Endothelial cell of umbilical vein (primary cell): ENCODE results near the gene ZSWIM4. TPM values are rescaled to one million over a fixed set of nuclear protein-coding genes. Genes with fewer than 3 reads are reported as not detected.

Experiments used
- BruUV-seq: library from RNA; stranded (reverse); fragments of 400-500 nt; replicated peaks from 2 replicates; lab custom pipeline; 2021; lab: Mats Ljungman, UMichigan
- CTCF ChIA-PET: fragments of 300-600, 350-600 bp; sonication (Branson Sonifier 250); formaldehyde crosslinking; loops from one replicate; lab custom pipeline; 2021; ENCODE audit warnings: antibody characterized with exemption, inconsistent platforms; lab: Charles Lee
- POLR2A ChIA-PET: fragments of 300-600, 350-600 bp; sonication (Branson Sonifier 250); formaldehyde crosslinking; loops from one replicate; lab custom pipeline; 2021; ENCODE audit warnings: antibody characterized with exemption, inconsistent platforms; lab: Charles Lee
- DNase-seq: peaks from one replicate; pipeline ENCODE4 v3.0.0-alpha.2; 2011; ENCODE audit warnings: low read depth, low spot score
- FAIRE-seq: peaks from 2 replicates; lab custom pipeline; 2011; peaks lifted over from hg19 to GRCh38; lab: Jason Lieb, UNC
- H2AFZ ChIP-seq: 2 replicates; pipeline ENCODE4 v1.6.0; 2012; ENCODE audit warnings: low read depth, low read length, control low read depth, inconsistent platforms
- H3K27ac ChIP-seq: 2 replicates; pipeline ENCODE4 v1.5.1; 2011; ENCODE audit warnings: low read depth, mild to moderate bottlenecking, control low read depth, low read length, moderate library complexity; ENCODE audit not compliant: insufficient read depth
- H3K27me3 ChIP-seq, 2 experiments: 2 replicates each; pipeline versions ENCODE4 v1.6.0 to v1.6.1; 2011; ENCODE audit warnings: low read length in 2 of 2, mixed read lengths in 1 of 2; ENCODE audit not compliant: control insufficient read depth in 2 of 2, insufficient read depth in 2 of 2
- H3K36me3 ChIP-seq, 2 experiments: 2 replicates in 1 of 2; 3 replicates in 1 of 2; pipeline ENCODE4 v1.5.1; 2011; ENCODE audit warnings: low read length in 2 of 2, mild to moderate bottlenecking in 1 of 2, moderate library complexity in 1 of 2; ENCODE audit not compliant: control insufficient read depth in 2 of 2, insufficient read depth in 2 of 2; ENCODE audit errors: extremely low read depth in 1 of 2
- H3K4me1 ChIP-seq: 3 replicates; pipeline ENCODE4 v1.5.1; 2011; ENCODE audit warnings: mild to moderate bottlenecking, low read length; ENCODE audit not compliant: control insufficient read depth, insufficient read depth; ENCODE audit errors: extremely low read depth
- H3K4me2 ChIP-seq: 2 replicates; pipeline ENCODE4 v1.6.1; 2011; ENCODE audit warnings: low read length, control low read depth, mixed read lengths; ENCODE audit not compliant: insufficient read depth
- H3K4me3 ChIP-seq, 3 experiments: fragments of 200-600 bp in 1 of 3; sonication (generic), shearing (Covaris generic) in 1 of 3; replicated peaks in 1 of 3; 2 replicates each; pipeline ENCODE4 v1.5.1; 2011 to 2016; ENCODE audit warnings: control low read depth in 3 of 3, low read length in 3 of 3, mild to moderate bottlenecking in 2 of 3, inconsistent platforms in 1 of 3, low read depth in 1 of 3, moderate library complexity in 1 of 3; ENCODE audit not compliant: insufficient read depth in 1 of 3
- H3K79me2 ChIP-seq: 2 replicates; pipeline ENCODE4 v1.6.0; 2012; ENCODE audit warnings: low read length, inconsistent platforms; ENCODE audit not compliant: control insufficient read depth, insufficient read depth
- H3K9ac ChIP-seq: replicated peaks from 2 replicates; pipeline ENCODE3; 2011; ENCODE audit warnings: low read length, control low read depth; ENCODE audit not compliant: insufficient read depth; ENCODE audit errors: extremely low read depth
- H3K9me1 ChIP-seq: replicated peaks from 3 replicates; pipeline ENCODE4 v1.6.0; 2011; ENCODE audit warnings: mild to moderate bottlenecking, low read length; ENCODE audit not compliant: control insufficient read depth, insufficient read depth; ENCODE audit errors: extremely low read depth
- H3K9me3 ChIP-seq: replicated peaks from 2 replicates; pipeline ENCODE4 v1.5.1; 2012; ENCODE audit warnings: low read length, inconsistent platforms; ENCODE audit not compliant: control insufficient read depth, insufficient read depth
- H4K20me1 ChIP-seq: replicated peaks from 2 replicates; pipeline ENCODE3; 2011; ENCODE audit warnings: mild to moderate bottlenecking, low read length; ENCODE audit not compliant: control insufficient read depth, insufficient read depth; ENCODE audit errors: extremely low read depth
- CTCF ChIP-seq, 2 donors: IDR thresholded peaks; 1 replicate in 1 of 2; 2 replicates in 1 of 2; pipeline ENCODE4 v1.5.1; 2011; ENCODE audit warnings: low read length in 2 of 2, mild to moderate bottlenecking in 2 of 2, moderate library complexity in 2 of 2, control low read depth in 1 of 2, inconsistent platforms in 1 of 2, low read depth in 1 of 2; ENCODE audit not compliant: insufficient read depth in 1 of 2; ENCODE audit errors: extremely low read depth in 1 of 2
- EZH2 ChIP-seq: IDR thresholded peaks from 2 replicates; pipeline ENCODE4 v1.6.1; 2012; ENCODE audit warnings: borderline replicate concordance, low read depth, mild to moderate bottlenecking, moderate library complexity, low read length, inconsistent platforms; ENCODE audit not compliant: severe bottlenecking
- FOS ChIP-seq: IDR thresholded peaks from 2 replicates; pipeline ENCODE4 v1.6.1; 2011; ENCODE audit warnings: mild to moderate bottlenecking, low read length, moderate library complexity, borderline replicate concordance; ENCODE audit not compliant: insufficient read depth
- GATA2 ChIP-seq: IDR thresholded peaks from 2 replicates; pipeline ENCODE4 v1.7.0; 2011; ENCODE audit warnings: low read depth, mild to moderate bottlenecking, moderate library complexity, mixed read lengths, low read length; ENCODE audit not compliant: insufficient read length, insufficient read depth
- JUN ChIP-seq: IDR thresholded peaks from 2 replicates; pipeline ENCODE4 v1.6.1; 2011; ENCODE audit warnings: borderline replicate concordance, low read depth; ENCODE audit not compliant: insufficient read length, insufficient read depth
- MAX ChIP-seq: IDR thresholded peaks from 2 replicates; pipeline ENCODE4 v1.6.1; 2011; ENCODE audit not compliant: insufficient read depth, insufficient read length
- MYC ChIP-seq: IDR thresholded peaks from one replicate; pipeline ENCODE4 v1.6.1; 2011; ENCODE audit warnings: mild to moderate bottlenecking, low read depth, low read length
- POLR2A ChIP-seq: IDR thresholded peaks from 2 replicates; pipeline ENCODE4 v1.6.1; 2012; ENCODE audit warnings: low read depth, mild to moderate bottlenecking, control low read depth, low read length
- POLR2AphosphoS5 ChIP-seq: IDR thresholded peaks from 2 replicates; pipeline ENCODE4 v1.6.1; 2012; ENCODE audit warnings: low read depth, mild to moderate bottlenecking, control low read depth, low read length, moderate library complexity; ENCODE audit not compliant: insufficient read depth
- dilution Hi-C: fragments of 300-500 bp; cut with MboI; formaldehyde crosslinking; loops from one replicate; pipeline ENCODE4 v1.15.0; 2019; ENCODE audit warnings: low sequenced_read_pairs; ENCODE audit not compliant: extremely low pct_ligation_motif_present
- intact Hi-C: fragments of 100-400 bp; cut with micrococcal nuclease; formaldehyde crosslinking; loops from one replicate; pipeline ENCODE4 v1.10.0; 2022
- polyA plus RNA-seq, 4 experiments: library from polyadenylated mRNA; depleted of rRNA in 3 of 4; stranded (reverse) in 3 of 4; unstranded in 1 of 4; fragments of >200 nt; gene quantifications; 2 replicates each; pipeline versions ENCODE4 v1.2.1 to v1.2.3, GENCODE V29; 2011 to 2012; ENCODE audit warnings: missing spikeins in 1 of 4
- total RNA-seq: library from RNA; stranded (reverse); gene quantifications from 2 replicates; pipeline ENCODE4 v1.2.3, GENCODE V29; 2021

Gene ZSWIM4
- total and polyA plus RNA-seq, 2 donors (not counting 3 experiments of a cell fraction or from before 2014, with no cell fraction given) = 12.7 to 26.6 TPM

- Histone ChIP-seq H4K20me1 (no peaks in the 10 kb centered on the region), H3K27me3 (no peaks in the 10 kb centered on the region), H3K4me3 (peak overlapping the region in 1 of 3 experiments; percentile 4), H3K36me3 (no peaks in the 10 kb centered on the region), H3K4me1 (peaks cover 5% of the 10 kb centered on the region), H3K79me2 (no peaks in the 10 kb centered on the region), H2AFZ (peak overlapping the region; percentile 76), H3K4me2 (peak overlapping the region; percentile 37), H3K9me1 (no peaks in the 10 kb centered on the region), H3K27ac (peak overlapping the region; percentile 78), H3K9me3 (no peaks in the 10 kb centered on the region), H3K9ac (peak overlapping the region; percentile 64)
- CTCF ChIA-PET = interaction anchor here (0.7 to 8.1 kb wide), 12 partner anchors 9 to 526 kb away, joined by 3 to 74 read pairs (median 6); partner anchors contain the start of genes ASF1B, DCAF15, IL27RA and MISP3
- dilution Hi-C loops (no loop called here), intact Hi-C loops (loop anchor here (1.0 to 5.0 kb wide), 8 partner anchors 152 to 467 kb away; partner anchors contain the start of gene PRKACA)
- DNase-seq (peak; percentile 96), FAIRE-seq (peak; percentile 98)
- TF ChIP-seq JUN (peak; percentile 68), EZH2 (no peak), POLR2AphosphoS5 (peak; percentile 85), GATA2 (no peak), CTCF (IDR thresholded peaks at IDR 0.05; ENCODE audit: extremely low read depth in 1 of 2, insufficient read depth in 1 of 2, low read depth in 1 of 2, low read length in 2 of 2) (peak; percentile 100), POLR2A (no peak), MYC (no peak), MAX (peak; percentile 43), FOS (peak; percentile 95)
- POLR2A ChIA-PET = no interaction called here
- TSS peak; percentile 72 for BruUV-seq
Measured at GRCh38 chr19:13880059-13881043, 85.1 kb downstream of the ZSWIM4 start.
